HG03378 (cell line): ENCODE data around the gene PPP2R5D.
"Not testable (repeated sequence)": the region's sequence is repeated elsewhere in the genome, so short reads cannot be mapped to it uniquely, and the experiment has no call there.

Experiments
- ATAC-seq: cut with Tn5 transposase; IDR thresholded peaks from one replicate; pipeline ENCODE4 v1.9.1; 2021; ENCODE audit warnings: mild to moderate bottlenecking, moderate library complexity; ENCODE audit not compliant: unreplicated experiment

Gene PPP2R5D

GRCh38 chr6:42984001-42984923, at the start of gene PPP2R5D:
PPP2R5D (plus strand) TSS chr6:42984570; CDS start chr6:42984678, 108 bp downstream.
- ATAC-seq = peak; percentile 85

- ATAC-seq = no peak
These were observed 49.0 kb upstream of the PPP2R5D start for GRCh38 chr6:42935322-42935721.

GRCh38 chr6:42936398-42936797, 48.0 kb upstream of the PPP2R5D start:
- ATAC-seq = no peak

- ATAC-seq = no peak
These were observed 46.6 kb upstream of the PPP2R5D start for GRCh38 chr6:42937548-42938427.

- no peak for ATAC-seq
These were observed 46.0 kb upstream of the PPP2R5D start for GRCh38 chr6:42938428-42938796.

GRCh38 chr6:42938987-42939809, 45.2 kb upstream of the PPP2R5D start:
- no peak for ATAC-seq

GRCh38 chr6:42939810-42940167, 44.6 kb upstream of the PPP2R5D start:
- ATAC-seq = no peak

GRCh38 chr6:42940493-42941045, 43.8 kb upstream of the PPP2R5D start:
- no peak for ATAC-seq

GRCh38 chr6:42941356-42941755, 43.0 kb upstream of the PPP2R5D start:
- not testable (repeated sequence) for ATAC-seq

GRCh38 chr6:42942444-42942843, 41.9 kb upstream of the PPP2R5D start:
- no peak for ATAC-seq

GRCh38 chr6:42947950-42948349, 36.4 kb upstream of the PPP2R5D start:
- no peak for ATAC-seq

- ATAC-seq = no peak
These were observed 32.0 kb upstream of the PPP2R5D start for GRCh38 chr6:42952389-42952788.

GRCh38 chr6:42954405-42954804, 30.0 kb upstream of the PPP2R5D start:
- not testable (repeated sequence) for ATAC-seq

- no peak for ATAC-seq
These were observed 26.2 kb upstream of the PPP2R5D start for GRCh38 chr6:42958125-42958524.

- no peak for ATAC-seq
These were observed 24.5 kb upstream of the PPP2R5D start for GRCh38 chr6:42959917-42960242.

GRCh38 chr6:42960243-42961019, 23.9 kb upstream of the PPP2R5D start, which contains the start of gene GNMT:
GNMT (plus strand) TSS chr6:42960754; CDS start chr6:42960768, 14 bp downstream.
- ATAC-seq = no peak

GRCh38 chr6:42961020-42961470, 23.3 kb upstream of the PPP2R5D start:
- ATAC-seq = no peak

GRCh38 chr6:42962096-42962495, 22.3 kb upstream of the PPP2R5D start:
- no peak for ATAC-seq

- no peak for ATAC-seq
These were observed 21.7 kb upstream of the PPP2R5D start for GRCh38 chr6:42962502-42963178.
